ENCODE results near the gene SLC24A2. TPM values are rescaled to one million over a fixed set of nuclear protein-coding genes. Genes with fewer than 3 reads are reported as not detected.

SLC24A2 gene
- total and polyA plus RNA-seq, 2 experiments from 2014 or later = 3.5 to 7.1 TPM

- TF ChIP-seq, protein P1, sequence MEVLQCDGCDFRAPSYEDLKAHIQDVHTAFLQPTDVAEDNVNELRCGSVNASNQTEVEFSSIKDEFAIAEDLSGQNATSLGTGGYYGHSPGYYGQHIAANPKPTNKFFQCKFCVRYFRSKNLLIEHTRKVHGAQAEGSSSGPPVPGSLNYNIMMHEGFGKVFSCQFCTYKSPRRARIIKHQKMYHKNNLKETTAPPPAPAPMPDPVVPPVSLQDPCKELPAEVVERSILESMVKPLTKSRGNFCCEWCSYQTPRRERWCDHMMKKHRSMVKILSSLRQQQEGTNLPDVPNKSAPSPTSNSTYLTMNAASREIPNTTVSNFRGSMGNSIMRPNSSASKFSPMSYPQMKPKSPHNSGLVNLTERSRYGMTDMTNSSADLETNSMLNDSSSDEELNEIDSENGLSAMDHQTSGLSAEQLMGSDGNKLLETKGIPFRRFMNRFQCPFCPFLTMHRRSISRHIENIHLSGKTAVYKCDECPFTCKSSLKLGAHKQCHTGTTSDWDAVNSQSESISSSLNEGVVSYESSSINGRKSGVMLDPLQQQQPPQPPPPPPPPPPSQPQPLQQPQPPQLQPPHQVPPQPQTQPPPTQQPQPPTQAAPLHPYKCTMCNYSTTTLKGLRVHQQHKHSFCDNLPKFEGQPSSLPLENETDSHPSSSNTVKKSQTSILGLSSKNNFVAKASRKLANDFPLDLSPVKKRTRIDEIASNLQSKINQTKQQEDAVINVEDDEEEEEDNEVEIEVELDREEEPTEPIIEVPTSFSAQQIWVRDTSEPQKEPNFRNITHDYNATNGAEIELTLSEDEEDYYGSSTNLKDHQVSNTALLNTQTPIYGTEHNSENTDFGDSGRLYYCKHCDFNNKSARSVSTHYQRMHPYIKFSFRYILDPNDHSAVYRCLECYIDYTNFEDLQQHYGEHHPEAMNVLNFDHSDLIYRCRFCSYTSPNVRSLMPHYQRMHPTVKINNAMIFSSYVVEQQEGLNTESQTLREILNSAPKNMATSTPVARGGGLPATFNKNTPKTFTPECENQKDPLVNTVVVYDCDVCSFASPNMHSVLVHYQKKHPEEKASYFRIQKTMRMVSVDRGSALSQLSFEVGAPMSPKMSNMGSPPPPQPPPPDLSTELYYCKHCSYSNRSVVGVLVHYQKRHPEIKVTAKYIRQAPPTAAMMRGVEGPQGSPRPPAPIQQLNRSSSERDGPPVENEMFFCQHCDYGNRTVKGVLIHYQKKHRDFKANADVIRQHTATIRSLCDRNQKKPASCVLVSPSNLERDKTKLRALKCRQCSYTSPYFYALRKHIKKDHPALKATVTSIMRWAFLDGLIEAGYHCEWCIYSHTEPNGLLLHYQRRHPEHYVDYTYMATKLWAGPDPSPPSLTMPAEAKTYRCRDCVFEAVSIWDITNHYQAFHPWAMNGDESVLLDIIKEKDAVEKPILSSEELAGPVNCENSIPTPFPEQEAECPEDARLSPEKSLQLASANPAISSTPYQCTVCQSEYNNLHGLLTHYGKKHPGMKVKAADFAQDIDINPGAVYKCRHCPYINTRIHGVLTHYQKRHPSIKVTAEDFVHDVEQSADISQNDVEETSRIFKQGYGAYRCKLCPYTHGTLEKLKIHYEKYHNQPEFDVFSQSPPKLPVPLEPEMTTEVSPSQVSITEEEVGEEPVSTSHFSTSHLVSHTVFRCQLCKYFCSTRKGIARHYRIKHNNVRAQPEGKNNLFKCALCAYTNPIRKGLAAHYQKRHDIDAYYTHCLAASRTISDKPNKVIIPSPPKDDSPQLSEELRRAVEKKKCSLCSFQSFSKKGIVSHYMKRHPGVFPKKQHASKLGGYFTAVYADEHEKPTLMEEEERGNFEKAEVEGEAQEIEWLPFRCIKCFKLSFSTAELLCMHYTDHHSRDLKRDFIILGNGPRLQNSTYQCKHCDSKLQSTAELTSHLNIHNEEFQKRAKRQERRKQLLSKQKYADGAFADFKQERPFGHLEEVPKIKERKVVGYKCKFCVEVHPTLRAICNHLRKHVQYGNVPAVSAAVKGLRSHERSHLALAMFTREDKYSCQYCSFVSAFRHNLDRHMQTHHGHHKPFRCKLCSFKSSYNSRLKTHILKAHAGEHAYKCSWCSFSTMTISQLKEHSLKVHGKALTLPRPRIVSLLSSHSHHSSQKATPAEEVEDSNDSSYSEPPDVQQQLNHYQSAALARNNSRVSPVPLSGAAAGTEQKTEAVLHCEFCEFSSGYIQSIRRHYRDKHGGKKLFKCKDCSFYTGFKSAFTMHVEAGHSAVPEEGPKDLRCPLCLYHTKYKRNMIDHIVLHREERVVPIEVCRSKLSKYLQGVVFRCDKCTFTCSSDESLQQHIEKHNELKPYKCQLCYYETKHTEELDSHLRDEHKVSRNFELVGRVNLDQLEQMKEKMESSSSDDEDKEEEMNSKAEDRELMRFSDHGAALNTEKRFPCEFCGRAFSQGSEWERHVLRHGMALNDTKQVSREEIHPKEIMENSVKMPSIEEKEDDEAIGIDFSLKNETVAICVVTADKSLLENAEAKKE (CRISPR knock-in tag; IDR thresholded peaks at IDR 0.05) = no peak
- TF ChIP-seq CREB1 (CRISPR knock-in tag; IDR thresholded peaks at IDR 0.05; ENCODE audit: low read depth) (no peak), JUNB (IDR thresholded peaks at IDR 0.05; ENCODE audit: unreplicated experiment) (no peak), EZH2 (IDR thresholded peaks at IDR 0.05; ENCODE audit: low read depth, unreplicated experiment) (no peak)
Observed at GRCh38 chr9:19754921-19755320, 33.9 kb downstream of the SLC24A2 start (continued).

- no peak for DNase-seq (ENCODE audit: low spot score)
- Histone ChIP-seq H4K20me1 (replicated peaks; ENCODE audit: insufficient read depth) (no peaks in the 10 kb centered on the region), H3K79me2 (replicated peaks; ENCODE audit: insufficient read depth) (no peaks in the 10 kb centered on the region), H2AFZ (no peak overlapping the region), H3K9me2 (ENCODE audit: insufficient read depth) (peaks cover 2% of the 10 kb centered on the region; the same call in 1 of the 2 replicates), H3K4me1 (ENCODE audit: insufficient read depth) (peaks cover 6% of the 10 kb centered on the region; the same call in 1 of the 2 replicates), H3K36me3 (ENCODE audit: insufficient read depth) (no peaks in the 10 kb centered on the region), H3F3A (replicated peaks; ENCODE audit: low read depth) (no peaks in the 10 kb centered on the region), H3K27ac (ENCODE audit: low read depth) (no peak overlapping the region), H3K27me3 (ENCODE audit: insufficient read depth) (no peaks in the 10 kb centered on the region), H3K4me3 (no peak overlapping the region), H3K4me2 (no peak overlapping the region)
- H3K27ac Mint-ChIP-seq = peak overlapping the region; percentile 71
- peaks cover 12% of the 10 kb centered on the region; the same call in 2 of the 3 replicates for H3K4me1 Mint-ChIP-seq
- no peaks in the 10 kb centered on the region for H3K36me3 Mint-ChIP-seq (ENCODE audit: low read depth)
- no peak for ATAC-seq
- no peaks in the 10 kb centered on the region for H3K9me3 Mint-ChIP-seq
- H3K27me3 Mint-ChIP-seq (ENCODE audit: insufficient read depth, low read depth, poor library complexity) = no peaks in the 10 kb centered on the region
- H3K4me3 Mint-ChIP-seq = no peak overlapping the region
- TF ChIP-seq ZNF331 (CRISPR knock-in tag; IDR thresholded peaks at IDR 0.05; ENCODE audit: low read depth) = no peak
- no peak for TF ChIP-seq JUNB (IDR thresholded peaks at IDR 0.05; ENCODE audit: unreplicated experiment)
- no peak for TF ChIP-seq STAT1 (IDR thresholded peaks at IDR 0.05; ENCODE audit: unreplicated experiment)
- no peak for TF ChIP-seq POLR2AphosphoS5 (IDR thresholded peaks at IDR 0.05; ENCODE audit: low read depth)
- TF ChIP-seq ZNF114 (CRISPR knock-in tag; IDR thresholded peaks at IDR 0.05) = no peak
- TF ChIP-seq, protein P2, sequence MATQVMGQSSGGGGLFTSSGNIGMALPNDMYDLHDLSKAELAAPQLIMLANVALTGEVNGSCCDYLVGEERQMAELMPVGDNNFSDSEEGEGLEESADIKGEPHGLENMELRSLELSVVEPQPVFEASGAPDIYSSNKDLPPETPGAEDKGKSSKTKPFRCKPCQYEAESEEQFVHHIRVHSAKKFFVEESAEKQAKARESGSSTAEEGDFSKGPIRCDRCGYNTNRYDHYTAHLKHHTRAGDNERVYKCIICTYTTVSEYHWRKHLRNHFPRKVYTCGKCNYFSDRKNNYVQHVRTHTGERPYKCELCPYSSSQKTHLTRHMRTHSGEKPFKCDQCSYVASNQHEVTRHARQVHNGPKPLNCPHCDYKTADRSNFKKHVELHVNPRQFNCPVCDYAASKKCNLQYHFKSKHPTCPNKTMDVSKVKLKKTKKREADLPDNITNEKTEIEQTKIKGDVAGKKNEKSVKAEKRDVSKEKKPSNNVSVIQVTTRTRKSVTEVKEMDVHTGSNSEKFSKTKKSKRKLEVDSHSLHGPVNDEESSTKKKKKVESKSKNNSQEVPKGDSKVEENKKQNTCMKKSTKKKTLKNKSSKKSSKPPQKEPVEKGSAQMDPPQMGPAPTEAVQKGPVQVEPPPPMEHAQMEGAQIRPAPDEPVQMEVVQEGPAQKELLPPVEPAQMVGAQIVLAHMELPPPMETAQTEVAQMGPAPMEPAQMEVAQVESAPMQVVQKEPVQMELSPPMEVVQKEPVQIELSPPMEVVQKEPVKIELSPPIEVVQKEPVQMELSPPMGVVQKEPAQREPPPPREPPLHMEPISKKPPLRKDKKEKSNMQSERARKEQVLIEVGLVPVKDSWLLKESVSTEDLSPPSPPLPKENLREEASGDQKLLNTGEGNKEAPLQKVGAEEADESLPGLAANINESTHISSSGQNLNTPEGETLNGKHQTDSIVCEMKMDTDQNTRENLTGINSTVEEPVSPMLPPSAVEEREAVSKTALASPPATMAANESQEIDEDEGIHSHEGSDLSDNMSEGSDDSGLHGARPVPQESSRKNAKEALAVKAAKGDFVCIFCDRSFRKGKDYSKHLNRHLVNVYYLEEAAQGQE (IDR thresholded peaks at IDR 0.05; ENCODE audit: unreplicated experiment) = no peak
- TF ChIP-seq CTCF (conservative IDR thresholded peaks at IDR 0.05; ENCODE audit: low read depth in 2 of 2) = no peak
Observed at GRCh38 chr9:19748278-19749126, 40.3 kb downstream of the SLC24A2 start.

Measured in GM23338 (cell line).